GM18951 (cell line): ENCODE measurements around the gene PWWP3B.
"Not testable (repeated sequence)": the region's sequence is repeated elsewhere in the genome, so short reads cannot be mapped to it uniquely, and the experiment has no call there.

Experiments used
- POLR2A ChIP-seq: IDR thresholded peaks from 4 replicates; pipeline ENCODE4 v1.6.1; 2011; ENCODE audit warnings: mild to moderate bottlenecking; ENCODE audit not compliant: insufficient read length, insufficient read depth; ENCODE audit errors: extremely low read depth
- in situ Hi-C: fragments of 300-500 bp; cut with MboI; formaldehyde crosslinking; loops from one replicate; pipeline ENCODE4 v1.12.0; 2022; ENCODE audit warnings: low sequenced_read_pairs, mixed read lengths, inconsistent platforms; ENCODE audit not compliant: unreplicated experiment

PWWP3B gene

DNA sequence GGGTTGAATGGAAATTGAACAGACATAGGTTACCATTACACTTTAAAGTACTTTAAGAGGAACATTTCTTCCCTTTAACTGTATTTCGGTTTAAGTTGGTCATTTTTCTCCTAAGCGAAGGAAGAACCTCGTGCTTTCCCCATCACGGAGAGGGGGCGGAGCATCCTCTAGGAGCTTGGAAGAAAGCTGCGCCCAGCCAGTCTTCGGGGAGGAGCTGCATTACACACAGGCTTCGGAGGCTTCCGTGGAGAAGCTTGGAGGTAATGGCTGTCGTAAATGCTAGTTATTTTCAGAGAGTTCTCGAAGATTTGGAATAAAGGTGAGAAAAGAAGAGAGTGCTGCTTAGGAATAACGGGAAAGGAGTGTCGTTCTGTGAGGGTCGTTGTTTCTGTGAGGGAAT, at the start of gene PWWP3B:
Gene PWWP3B, plus strand, starts transcription at position 199 of the 400 bp plus-strand sequence. CDS start 37,128 bp downstream, outside the sequence.
- TF ChIP-seq POLR2A, result no peak
- in situ Hi-C loops, result no loop called here

DNA sequence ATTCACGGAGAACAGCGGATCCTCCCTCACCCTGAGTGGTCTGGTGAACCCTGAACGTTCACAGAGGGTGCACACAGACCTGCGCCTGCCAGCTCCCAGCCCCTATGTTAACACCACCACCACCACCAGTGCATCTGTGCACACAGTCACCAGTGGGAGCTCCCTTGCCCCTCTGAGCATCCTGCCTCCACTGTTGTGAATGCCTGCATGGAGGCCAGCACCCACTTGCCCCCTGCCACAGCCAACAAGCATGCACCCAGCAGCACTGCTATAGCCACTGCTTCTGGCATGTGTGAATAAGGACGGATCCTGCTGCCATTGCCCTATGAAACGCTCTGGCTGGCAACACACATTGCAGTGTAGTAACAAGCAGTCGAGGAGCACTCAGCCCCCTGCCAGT, 29.1 kb upstream of the PWWP3B start:
- in situ Hi-C loops, result no loop called here
- TF ChIP-seq POLR2A, result no peak

DNA sequence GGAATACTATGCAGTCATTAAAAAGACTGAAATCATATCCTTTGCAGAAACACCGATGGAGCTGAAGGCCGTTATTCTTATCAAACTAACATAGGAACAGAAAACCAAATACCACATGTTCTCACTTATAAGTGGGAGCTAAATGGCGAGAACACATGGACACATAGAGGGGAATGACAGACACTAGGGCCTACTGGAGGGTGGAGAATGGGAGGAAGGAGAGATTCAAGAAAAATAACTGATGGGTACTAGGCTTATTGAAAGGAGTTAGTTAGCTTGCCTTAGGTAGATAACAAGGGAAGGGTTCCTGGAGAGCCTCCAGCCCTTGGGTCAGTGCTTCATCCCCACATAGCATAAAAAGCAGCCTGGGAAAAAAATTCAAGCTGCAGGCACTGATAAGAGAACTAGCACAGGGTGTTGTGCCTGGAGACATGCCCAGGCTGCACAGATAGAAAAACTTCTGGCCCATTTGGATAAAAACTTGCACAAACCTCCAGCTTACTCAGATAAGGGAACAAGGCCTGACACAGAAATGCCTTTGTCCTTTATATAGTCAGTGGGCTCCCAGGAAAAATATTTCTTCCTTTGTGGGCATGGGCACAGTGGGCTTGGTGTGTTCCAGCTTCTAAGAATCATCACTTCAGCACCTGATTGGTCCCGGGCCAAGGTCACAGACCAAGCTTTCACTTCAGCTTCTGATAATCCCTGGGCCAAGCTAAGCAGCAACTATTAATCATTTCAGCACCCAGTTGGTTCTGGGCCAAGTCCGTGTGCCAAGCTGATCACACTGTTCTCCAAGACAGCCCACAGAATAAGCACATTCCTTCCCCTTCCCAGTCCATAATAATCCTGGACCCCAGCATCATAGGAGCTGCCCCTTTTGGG, 23.1 kb upstream of the PWWP3B start:
- no peak for TF ChIP-seq POLR2A
- in situ Hi-C loops, result no loop called here

DNA sequence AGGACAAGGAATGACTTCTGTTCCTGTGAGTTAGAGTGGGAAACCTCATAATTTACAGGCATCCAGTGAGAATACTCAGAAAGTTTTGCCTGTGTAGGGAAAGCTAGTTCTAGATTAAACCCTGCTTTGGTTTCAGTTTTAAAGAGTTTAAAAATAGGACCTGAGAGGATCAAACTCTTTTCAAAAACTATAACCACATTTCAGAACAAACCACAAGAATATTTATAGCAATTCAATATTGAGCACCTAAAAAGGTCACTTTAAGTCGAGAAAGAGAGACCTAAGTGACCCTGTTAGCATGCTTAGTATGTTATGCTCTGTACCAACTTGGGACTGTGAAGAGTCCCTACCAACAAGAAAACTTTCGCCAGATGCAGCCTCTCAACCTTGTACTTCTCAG, 17.4 kb upstream of the PWWP3B start:
- TF ChIP-seq POLR2A, result no peak
- in situ Hi-C loops, result no loop called here

DNA sequence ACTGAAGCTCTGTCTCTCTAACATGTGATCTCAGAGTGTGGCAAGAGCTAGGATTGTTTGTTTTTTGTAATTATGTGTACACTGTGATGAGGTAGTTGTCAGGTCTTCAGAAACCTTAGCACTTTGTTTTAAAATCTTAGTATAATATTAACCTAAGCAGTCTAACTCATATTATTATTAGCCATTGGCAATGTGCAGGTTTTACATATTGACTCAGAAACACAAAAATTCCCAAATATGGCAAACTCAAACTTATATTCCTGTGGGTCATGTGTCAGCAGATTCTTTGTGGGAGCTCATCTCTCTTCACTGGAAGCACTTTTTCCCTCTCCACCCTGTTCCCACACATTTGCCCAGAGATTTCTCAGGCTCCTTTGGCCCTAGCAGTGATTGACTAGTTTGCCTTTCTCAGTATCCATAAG, 8.2 kb upstream of the PWWP3B start:
- in situ Hi-C loops, result no loop called here
- no peak for TF ChIP-seq POLR2A

DNA sequence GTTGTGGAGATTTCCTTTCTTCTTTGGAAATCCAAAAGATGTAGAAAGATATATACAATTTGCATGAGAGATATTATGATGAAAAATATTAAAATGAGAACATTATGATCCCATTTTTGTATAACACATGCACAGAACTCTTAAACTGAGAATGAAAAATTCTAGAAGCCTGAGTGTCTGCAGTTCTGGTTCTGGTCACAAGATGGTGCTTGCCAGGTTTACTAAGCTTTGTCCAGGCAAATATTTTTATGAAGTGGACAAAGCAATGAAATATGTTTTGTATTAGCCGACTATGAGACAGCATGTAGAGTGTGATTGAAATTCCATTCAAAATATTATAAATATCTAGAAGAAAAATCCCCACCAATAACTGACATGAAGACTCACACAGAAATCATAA, 2.2 kb downstream of the PWWP3B start:
- no peak for TF ChIP-seq POLR2A
- in situ Hi-C loops, result no loop called here

DNA sequence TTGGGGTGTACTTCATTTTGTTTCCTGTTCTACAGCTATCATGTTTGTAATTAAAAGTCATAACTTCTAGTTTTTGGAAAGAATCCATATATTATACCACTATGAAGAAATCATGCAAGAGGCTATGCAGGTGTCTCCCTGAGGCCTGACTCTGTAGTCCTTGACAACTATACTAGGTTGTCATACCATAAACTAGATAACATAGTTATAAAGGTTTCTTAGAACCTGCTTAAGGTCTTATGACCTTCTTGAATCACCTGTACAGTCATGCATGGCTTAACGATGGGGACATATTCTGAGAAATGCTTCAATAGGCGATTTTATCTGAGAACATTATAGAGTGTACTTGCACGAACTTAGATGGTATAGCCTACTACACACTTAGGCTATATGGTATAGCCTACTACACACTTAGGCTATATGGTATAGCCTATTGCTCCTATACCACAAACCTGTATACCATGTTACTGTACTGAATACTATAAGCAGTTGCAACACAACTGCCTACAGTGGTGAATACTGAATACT, 3.3 kb downstream of the PWWP3B start:
- TF ChIP-seq POLR2A, result no peak
- in situ Hi-C loops, result no loop called here

DNA sequence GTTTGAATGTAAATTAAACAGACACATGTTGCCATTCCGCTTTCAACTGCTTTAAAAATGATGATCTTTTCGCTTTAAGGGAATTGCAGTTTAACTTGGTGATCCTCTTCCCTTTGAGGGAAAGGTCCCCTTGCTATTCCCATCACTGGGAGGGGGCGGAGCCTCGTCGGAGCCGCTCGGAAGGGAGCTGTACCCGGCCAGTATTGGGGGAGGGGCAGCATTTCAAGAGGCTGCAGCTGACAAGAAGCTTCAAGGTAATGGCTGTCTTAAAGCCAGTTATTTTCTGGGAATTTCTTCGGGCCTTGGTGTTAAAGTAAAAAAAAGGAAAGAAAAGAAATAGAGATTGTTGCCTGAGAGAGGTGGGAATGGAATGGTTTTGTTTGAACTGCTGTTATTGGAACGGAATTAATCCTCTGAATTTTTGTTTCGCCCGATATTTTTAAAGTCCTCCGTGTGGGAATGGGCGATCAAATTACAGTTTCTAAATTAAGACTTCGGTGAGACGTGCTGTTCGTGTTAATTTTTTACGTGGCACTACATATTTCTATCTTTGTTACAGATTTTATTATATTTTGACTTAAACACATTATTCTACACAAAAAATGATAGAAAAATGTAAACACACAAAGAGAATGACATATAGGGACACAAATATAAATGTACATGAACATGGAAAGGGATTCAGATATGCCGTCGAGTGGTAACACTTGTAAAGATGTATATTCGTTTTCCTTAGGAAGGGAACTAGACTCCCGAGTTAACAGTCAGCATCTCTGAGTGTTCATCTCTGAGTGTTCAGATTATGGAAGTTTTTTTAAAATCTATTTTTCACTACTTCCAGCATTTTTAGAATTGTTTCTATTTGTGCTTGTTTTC, 9.2 kb downstream of the PWWP3B start:
- no peak for TF ChIP-seq POLR2A
- in situ Hi-C loops, result no loop called here

DNA sequence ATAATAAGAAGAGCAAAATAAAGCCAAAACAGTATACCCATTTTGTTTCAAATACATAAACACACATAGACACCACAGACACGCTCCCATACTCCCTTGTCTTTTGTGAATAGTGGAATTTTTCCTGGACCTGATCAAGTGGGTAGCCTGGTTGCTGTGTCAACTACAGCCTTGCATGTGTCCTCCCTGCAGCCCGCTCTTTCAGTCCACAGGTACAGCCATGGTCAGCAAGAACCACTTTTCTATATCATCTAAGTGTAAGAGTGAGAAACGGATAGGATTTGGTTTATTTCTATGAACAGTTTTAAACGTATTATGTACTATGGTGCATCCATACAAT, 9.8 kb downstream of the PWWP3B start:
- in situ Hi-C loops, result no loop called here
- no peak for TF ChIP-seq POLR2A

DNA sequence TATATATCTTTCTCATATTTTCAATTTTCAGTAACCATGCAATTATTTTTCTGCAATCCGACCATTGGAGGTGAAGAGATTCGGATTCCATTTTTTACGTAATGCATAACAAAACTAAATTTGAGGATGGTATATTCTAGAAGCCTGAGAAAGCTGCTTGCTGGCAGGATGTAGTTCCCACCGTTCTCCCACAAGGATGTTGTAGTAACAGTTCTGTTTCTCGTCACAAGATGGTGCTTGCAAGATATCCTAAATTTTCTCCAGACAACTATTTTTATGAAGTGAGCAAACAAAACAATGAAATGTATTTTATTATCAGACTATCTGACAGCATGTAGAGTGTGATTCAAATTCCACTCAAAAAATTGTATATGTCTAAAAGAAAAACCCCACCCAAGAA, 10.7 kb downstream of the PWWP3B start:
- in situ Hi-C loops, result no loop called here
- TF ChIP-seq POLR2A, result no peak

DNA sequence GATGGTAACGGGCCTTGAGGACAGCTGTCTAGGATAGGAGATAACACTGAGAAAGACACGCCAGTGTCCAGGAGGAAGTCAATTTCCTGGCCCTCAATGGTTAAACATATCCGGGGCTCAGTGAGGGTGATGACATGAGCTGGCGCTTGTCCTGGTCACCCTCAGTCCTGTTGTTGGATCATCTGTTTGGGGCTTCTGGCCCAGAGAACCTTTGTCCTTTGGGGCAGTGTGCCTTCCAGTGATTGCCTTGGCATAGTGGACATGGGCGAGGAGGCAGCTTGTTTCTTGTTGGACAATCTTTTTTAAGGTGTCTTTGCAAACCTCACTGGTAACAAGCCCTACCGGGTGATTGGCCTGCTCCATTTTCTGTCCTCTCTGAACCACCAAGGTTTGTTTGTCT, 15.6 kb downstream of the PWWP3B start:
- in situ Hi-C loops, result not testable (repeated sequence)

DNA sequence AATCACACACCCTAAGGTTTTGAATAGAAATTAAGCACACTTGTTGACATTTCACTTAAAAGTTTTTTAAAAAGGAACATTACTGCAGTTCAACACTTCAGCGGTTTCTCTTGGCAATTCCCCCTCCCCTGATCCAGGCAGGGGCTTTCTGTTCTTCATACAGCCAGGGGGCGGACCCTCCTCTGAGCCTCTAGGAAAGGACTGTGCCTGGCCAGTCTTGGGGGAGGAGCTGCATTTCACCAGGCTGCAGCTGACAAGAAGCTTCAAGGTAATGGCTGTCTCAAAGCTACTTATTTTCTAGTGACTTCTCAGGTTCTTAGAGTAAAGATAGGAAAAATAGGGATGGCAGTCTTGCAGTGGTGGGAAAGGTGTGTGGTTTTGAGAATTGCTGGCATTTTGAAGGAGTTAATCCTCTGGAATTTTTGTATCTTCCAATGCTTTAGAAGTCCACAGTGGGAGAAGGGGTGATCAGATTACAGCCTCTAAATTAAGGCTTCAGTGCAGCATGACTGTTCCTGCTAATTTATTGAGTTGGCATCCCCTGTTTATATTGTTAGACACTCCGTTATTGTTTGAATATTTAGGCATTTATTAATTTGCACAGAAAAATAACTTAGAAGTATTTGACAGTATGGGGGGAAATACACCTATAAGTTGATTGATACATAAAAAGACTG, 33.5 kb downstream of the PWWP3B start:
- in situ Hi-C loops, result no loop called here
- TF ChIP-seq POLR2A, result no peak

DNA sequence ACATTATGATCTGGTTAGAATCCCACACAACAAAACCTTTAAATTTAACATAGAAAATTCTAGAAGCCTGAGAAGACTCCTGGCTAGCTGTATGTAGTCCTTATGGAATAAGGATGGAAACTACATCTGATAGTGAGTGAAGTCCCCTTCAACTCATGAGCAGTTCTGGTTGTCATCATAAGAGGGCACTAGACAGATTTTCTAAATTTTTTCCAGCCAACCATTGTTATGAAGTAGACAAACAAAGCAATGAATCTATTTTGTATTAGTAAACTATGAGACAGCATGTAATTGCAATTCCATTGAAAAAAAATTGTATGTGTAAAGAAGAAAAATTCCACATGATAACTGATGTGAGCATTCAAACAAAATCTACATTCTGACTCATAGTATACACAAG, 35.2 kb downstream of the PWWP3B start:
- TF ChIP-seq POLR2A, result no peak
- in situ Hi-C loops, result no loop called here
